Trophoblast cell (in vitro differentiated cells and primary cell): Measurements from ENCODE around the gene RNGTT.
A peak's percentile ranks its signal among the peaks of the same experiment; 100 is the strongest.

Experiments used
- DNase-seq, 2 donors: peaks; one replicate each; pipeline ENCODE4 v3.0.0-alpha.2; 2016
- H2AFZ ChIP-seq: 2 replicates; pipeline ENCODE4 v1.6.1; 2013; ENCODE audit warnings: low read length, moderate library complexity, mild to moderate bottlenecking; ENCODE audit not compliant: insufficient read depth, poor library complexity
- H2AK5ac ChIP-seq: 2 replicates; pipeline ENCODE4 v1.6.1; 2013; ENCODE audit warnings: mild to moderate bottlenecking, low read length
- H2BK120ac ChIP-seq: 2 replicates; pipeline ENCODE4 v1.6.1; 2013; ENCODE audit warnings: low read length, mild to moderate bottlenecking, moderate library complexity; ENCODE audit not compliant: insufficient read depth, poor library complexity
- H2BK12ac ChIP-seq: 2 replicates; pipeline ENCODE4 v1.6.1; 2013; ENCODE audit warnings: mild to moderate bottlenecking, low read length, moderate library complexity
- H2BK5ac ChIP-seq: 2 replicates; pipeline ENCODE4 v1.6.1; 2013; ENCODE audit warnings: low read length, low read depth, moderate library complexity, mild to moderate bottlenecking; ENCODE audit not compliant: poor library complexity
- H3K14ac ChIP-seq: 2 replicates; pipeline ENCODE4 v1.6.1; 2013; ENCODE audit warnings: mild to moderate bottlenecking, low read length
- H3K18ac ChIP-seq: 2 replicates; pipeline ENCODE4 v1.6.1; 2013; ENCODE audit warnings: mild to moderate bottlenecking, low read length
- H3K23ac ChIP-seq: 2 replicates; pipeline ENCODE4 v1.6.1; 2013; ENCODE audit warnings: low read length
- H3K27ac ChIP-seq: 2 replicates; pipeline ENCODE4 v1.5.1; 2013; ENCODE audit warnings: low read depth, mild to moderate bottlenecking, inconsistent platforms, low read length, moderate library complexity
- H3K27me3 ChIP-seq: 2 replicates; pipeline ENCODE4 v1.6.1; 2013; ENCODE audit warnings: inconsistent platforms, mild to moderate bottlenecking, low read length, moderate library complexity; ENCODE audit not compliant: insufficient read depth
- H3K36me3 ChIP-seq, 2 experiments: 1 replicate in 1 of 2; 2 replicates in 1 of 2; pipeline ENCODE4 v1.6.1; 2013; ENCODE audit warnings: low read length in 2 of 2, mild to moderate bottlenecking in 2 of 2, moderate library complexity in 1 of 2; ENCODE audit not compliant: insufficient read depth in 2 of 2, control insufficient read depth in 1 of 2
- H3K4ac ChIP-seq: 2 replicates; pipeline ENCODE4 v1.6.1; 2013; ENCODE audit warnings: low read depth, mild to moderate bottlenecking, low read length, moderate library complexity
- H3K4me1 ChIP-seq, 2 experiments: 1 replicate in 1 of 2; 2 replicates in 1 of 2; pipeline ENCODE4 v1.6.1; 2013; ENCODE audit warnings: low read length in 2 of 2, mild to moderate bottlenecking in 2 of 2, moderate library complexity in 1 of 2; ENCODE audit not compliant: insufficient read depth in 2 of 2, control insufficient read depth in 1 of 2
- H3K4me2 ChIP-seq: 2 replicates; pipeline ENCODE4 v1.6.1; 2013; ENCODE audit warnings: inconsistent platforms, mild to moderate bottlenecking, low read length, moderate library complexity
- H3K4me3 ChIP-seq: 2 replicates; pipeline ENCODE4 v1.5.1; 2013; ENCODE audit warnings: mild to moderate bottlenecking, low read depth, low read length, inconsistent platforms
- H3K79me1 ChIP-seq: one replicate; pipeline ENCODE4 v1.6.1; 2013; ENCODE audit warnings: low read length
- H3K79me2 ChIP-seq: 2 replicates; pipeline ENCODE4 v1.6.1; 2013; ENCODE audit warnings: low read length, mild to moderate bottlenecking; ENCODE audit not compliant: control insufficient read depth, insufficient read depth, poor library complexity
- H3K9ac ChIP-seq: 2 replicates; pipeline ENCODE4 v1.6.1; 2013; ENCODE audit warnings: mild to moderate bottlenecking, low read length
- H3K9me3 ChIP-seq: 2 replicates; pipeline ENCODE4 v1.6.1; 2013; ENCODE audit warnings: low read depth, mild to moderate bottlenecking, control low read depth, inconsistent platforms, low read length; ENCODE audit not compliant: insufficient read depth
- H4K12ac ChIP-seq: 2 replicates; pipeline ENCODE4 v1.6.1; 2013; ENCODE audit warnings: low read depth, mild to moderate bottlenecking, low read length, moderate library complexity
- H4K8ac ChIP-seq: 2 replicates; pipeline ENCODE4 v1.6.1; 2013; ENCODE audit warnings: low read depth, mild to moderate bottlenecking, low read length, moderate library complexity
- H4K91ac ChIP-seq: one replicate; pipeline ENCODE4 v1.6.1; 2013; ENCODE audit warnings: low read depth, mild to moderate bottlenecking, low read length, moderate library complexity
- WGBS: extraction: QIAGEN DNeasy Blood & Tissue Kit; methylation state at CpG from one replicate; pipeline ENCODE4 v1.1.7; 2013; ENCODE audit warnings: missing lambda C conversion rate; ENCODE audit not compliant: insufficient read length, insufficient coverage; ENCODE audit errors: extremely low coverage; 5-methylcytosine and 5-hydroxymethylcytosine counted together

Gene RNGTT

DNA sequence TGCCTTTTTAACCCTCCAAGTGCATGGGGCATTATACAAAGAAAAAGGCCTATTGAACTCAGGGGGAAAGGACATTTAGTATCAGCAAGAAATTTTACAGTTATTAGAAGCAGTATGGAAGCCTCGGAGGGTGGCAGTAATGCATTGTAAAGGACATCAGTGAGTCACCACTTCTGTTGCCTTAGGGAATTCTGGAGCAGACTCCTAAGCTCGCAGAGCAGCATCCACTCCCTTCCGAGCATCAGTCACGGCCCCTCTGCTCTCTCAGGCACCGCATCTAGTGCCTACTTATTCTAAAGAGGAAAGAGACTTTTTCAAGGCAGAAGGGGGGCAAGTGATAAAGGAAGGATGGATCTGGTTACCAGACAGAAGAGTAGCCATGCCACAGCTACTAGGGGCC is 296.5 kb downstream of the RNGTT start:
- Histone ChIP-seq H3K4ac (no peak overlapping the region), H3K18ac (no peak overlapping the region), H3K79me1 (no peaks in the 10 kb centered on the region), H4K12ac (no peak overlapping the region), H2BK120ac (no peak overlapping the region), H3K36me3 (peaks cover 3 to 4% of the 10 kb centered on the region in 2 experiments), H2BK5ac (no peak overlapping the region), H3K27me3 (no peaks in the 10 kb centered on the region), H3K14ac (no peak overlapping the region), H3K4me3 (no peak overlapping the region), H3K4me1 (no peaks in the 10 kb centered on the region), H2BK12ac (no peak overlapping the region), H3K27ac (no peak overlapping the region), H2AK5ac (no peak overlapping the region), H3K9me3 (peaks cover 10% of the 10 kb centered on the region), H3K79me2 (no peaks in the 10 kb centered on the region), H4K91ac (no peak overlapping the region), H2AFZ (no peak overlapping the region), H3K4me2 (no peak overlapping the region), H4K8ac (no peak overlapping the region), H3K23ac (no peak overlapping the region), H3K9ac (no peak overlapping the region)
- peak; percentile 12 to 32 for DNase-seq
- WGBS = no CpG with 5 or more reads among the region's 5 CpGs

DNA sequence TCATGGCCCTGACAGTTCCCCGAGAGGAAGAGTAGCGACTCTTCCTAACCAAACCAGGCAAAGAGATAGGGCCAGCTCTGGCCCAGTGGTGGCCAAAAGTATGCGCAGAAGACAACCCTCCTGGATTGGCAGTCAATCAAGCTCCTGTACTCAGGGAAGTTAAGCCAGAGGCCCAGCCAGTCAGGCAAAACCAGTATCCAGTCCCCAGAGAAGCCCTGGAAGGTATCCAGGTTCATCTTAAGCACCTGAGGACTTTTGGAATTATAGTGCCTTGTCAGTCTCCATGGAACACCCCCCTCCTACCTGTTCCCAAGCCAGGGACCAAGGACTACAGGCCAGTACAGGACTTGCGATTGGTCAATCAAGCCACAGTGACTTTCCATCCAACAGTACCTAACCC is 298.3 kb downstream of the RNGTT start:
- H3K23ac ChIP-seq = no peak overlapping the region
- no peak overlapping the region for H2BK120ac ChIP-seq
- H2AK5ac ChIP-seq = no peak overlapping the region
- H4K12ac ChIP-seq = no peak overlapping the region
- H2BK12ac ChIP-seq = no peak overlapping the region
- no peak overlapping the region for H4K8ac ChIP-seq
- H3K27ac ChIP-seq = no peak overlapping the region
- no peak overlapping the region for H2AFZ ChIP-seq
- WGBS = no CpG with 5 or more reads among the region's 4 CpGs
- no peaks in the 10 kb centered on the region for H3K27me3 ChIP-seq
- no peak overlapping the region for H3K9ac ChIP-seq
- H3K9me3 ChIP-seq = peaks cover 10% of the 10 kb centered on the region
- peaks cover 3 to 4% of the 10 kb centered on the region in 2 experiments for H3K36me3 ChIP-seq
- no peaks in the 10 kb centered on the region for H3K79me2 ChIP-seq
- no peak overlapping the region for H3K4me2 ChIP-seq
- no peaks in the 10 kb centered on the region for H3K79me1 ChIP-seq
- H2BK5ac ChIP-seq = no peak overlapping the region
- no peak overlapping the region for H3K4ac ChIP-seq
- H3K18ac ChIP-seq = no peak overlapping the region
- no peaks in the 10 kb centered on the region for H3K4me1 ChIP-seq
- no peak overlapping the region for H3K14ac ChIP-seq
- no peak overlapping the region for H3K4me3 ChIP-seq
- no peak overlapping the region for H4K91ac ChIP-seq
- no peak for DNase-seq

DNA sequence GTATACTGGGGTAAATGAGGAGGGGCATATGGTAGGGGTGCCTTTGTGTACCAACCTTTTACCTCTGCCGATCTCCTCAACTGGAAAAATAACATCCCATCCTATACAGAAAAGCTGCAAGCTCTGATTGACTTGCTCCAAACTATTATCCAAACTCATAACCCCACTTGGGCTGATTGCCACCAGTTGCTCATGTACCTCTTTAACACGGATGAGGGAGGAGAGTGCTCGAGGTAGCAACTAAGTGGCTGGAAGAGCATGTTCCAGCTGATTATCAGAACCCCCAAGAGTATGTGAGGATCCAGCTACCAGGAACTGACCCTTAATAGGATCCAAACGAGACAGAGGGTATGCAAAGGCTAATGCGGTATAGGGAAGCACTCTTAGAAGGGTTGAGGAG is 299.6 kb downstream of the RNGTT start:
- Histone ChIP-seq H2BK5ac (no peak overlapping the region), H3K9me3 (peaks cover 7% of the 10 kb centered on the region), H3K27me3 (no peaks in the 10 kb centered on the region), H3K18ac (no peak overlapping the region), H3K4me3 (no peak overlapping the region), H3K27ac (no peak overlapping the region), H3K4me1 (no peaks in the 10 kb centered on the region), H4K91ac (no peak overlapping the region), H3K4me2 (no peak overlapping the region), H3K9ac (no peak overlapping the region), H4K12ac (no peak overlapping the region), H3K79me1 (no peaks in the 10 kb centered on the region), H3K23ac (no peak overlapping the region), H2AFZ (no peak overlapping the region), H3K4ac (no peak overlapping the region), H4K8ac (no peak overlapping the region), H3K36me3 (peaks cover 0 to 4% of the 10 kb centered on the region in 2 experiments), H3K14ac (no peak overlapping the region), H3K79me2 (no peaks in the 10 kb centered on the region), H2AK5ac (no peak overlapping the region), H2BK120ac (no peak overlapping the region), H2BK12ac (no peak overlapping the region)
- WGBS = no CpG with 5 or more reads among the region's 5 CpGs
- no peak for DNase-seq

DNA sequence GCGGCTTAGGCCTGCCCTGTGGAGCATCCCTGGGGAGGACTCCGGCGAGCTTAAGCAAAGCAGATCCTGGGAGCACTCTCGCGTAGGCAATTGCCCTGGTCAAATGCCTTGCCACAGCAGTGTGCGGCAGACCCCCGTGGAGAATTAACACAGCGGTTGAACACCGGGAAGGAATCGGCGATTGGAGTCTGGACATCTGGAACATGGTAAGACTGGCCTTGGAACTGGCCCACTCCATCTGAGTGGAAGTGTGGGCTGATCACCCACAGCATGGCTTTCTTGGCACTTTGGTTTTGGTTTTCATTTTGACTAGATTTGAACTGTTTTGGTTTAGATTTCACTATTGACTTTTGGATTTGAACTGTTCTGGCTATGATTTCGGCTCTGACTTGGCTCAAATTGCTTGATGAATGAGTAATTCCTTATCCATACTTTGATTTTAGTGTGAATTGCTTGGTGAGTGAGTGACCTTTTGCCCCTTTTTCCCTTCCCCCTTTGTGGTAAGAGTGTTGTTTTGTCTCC is 300.7 kb downstream of the RNGTT start:
- no peak overlapping the region for H3K18ac ChIP-seq
- no peak overlapping the region for H2BK120ac ChIP-seq
- H4K12ac ChIP-seq = no peak overlapping the region
- H3K4me1 ChIP-seq = no peaks in the 10 kb centered on the region
- H2AFZ ChIP-seq = no peak overlapping the region
- no peak overlapping the region for H4K8ac ChIP-seq
- H3K79me1 ChIP-seq = no peaks in the 10 kb centered on the region
- H3K9ac ChIP-seq = no peak overlapping the region
- no peak overlapping the region for H3K4me3 ChIP-seq
- no peak overlapping the region for H2BK5ac ChIP-seq
- H4K91ac ChIP-seq = no peak overlapping the region
- no peaks in the 10 kb centered on the region for H3K27me3 ChIP-seq
- no peak overlapping the region for H3K27ac ChIP-seq
- H3K23ac ChIP-seq = no peak overlapping the region
- H3K9me3 ChIP-seq = peaks cover 7% of the 10 kb centered on the region
- no peak overlapping the region for H2AK5ac ChIP-seq
- H3K4me2 ChIP-seq = no peak overlapping the region
- peaks cover 0 to 4% of the 10 kb centered on the region in 2 experiments for H3K36me3 ChIP-seq
- no CpG with 5 or more reads among the region's 12 CpGs for WGBS
- H3K79me2 ChIP-seq = no peaks in the 10 kb centered on the region
- no peak overlapping the region for H3K4ac ChIP-seq
- DNase-seq = no peak
- no peak overlapping the region for H3K14ac ChIP-seq
- no peak overlapping the region for H2BK12ac ChIP-seq
